ENCODE measurements around the gene DIPK1B. TPM values are rescaled to one million over a fixed set of nuclear protein-coding genes. Genes with fewer than 3 reads are reported as not detected.
A peak's percentile ranks its signal among the peaks of the same experiment; 100 is the strongest.

DIPK1B gene
- total RNA-seq, 3 donors from 2014 or later = 1.0 to 10.0 (median 2.9) TPM

- no peak for TF ChIP-seq CTCF (IDR thresholded peaks at IDR 0.05)
- no peak overlapping the region for H3K4me3 ChIP-seq
- ATAC-seq (peak; percentile 32), DNase-seq (peak in 1 of 3 donors; percentile 51)
- H3K4me1 ChIP-seq (ENCODE audit: low read depth) = peaks cover 20% of the 10 kb centered on the region
- H3K36me3 ChIP-seq (ENCODE audit: low read depth) = no peaks in the 10 kb centered on the region
- intact Hi-C loops (cut with DNase I, micrococcal nuclease) = no loop called here
- no peaks in the 10 kb centered on the region for H3K9me3 ChIP-seq
These were observed 14.3 kb downstream of the DIPK1B start for GRCh38 chr9:136726631-136727191.

GRCh38 chr9:136728080-136728547 lies 15.7 kb downstream of the DIPK1B start:
- intact Hi-C loops (cut with DNase I, micrococcal nuclease) = no loop called here
- TF ChIP-seq CTCF (IDR thresholded peaks at IDR 0.05) = peak; percentile 94
- Histone ChIP-seq H3K4me3 (peak overlapping the region; percentile 58), H3K9me3 (no peaks in the 10 kb centered on the region), H3K36me3 (ENCODE audit: low read depth) (no peaks in the 10 kb centered on the region), H3K4me1 (ENCODE audit: low read depth) (peaks cover 20% of the 10 kb centered on the region)
- ATAC-seq = peak; percentile 96
- DNase-seq = peak; percentile 90 to 94 (median 93)

- peaks cover 20% of the 10 kb centered on the region for H3K4me1 ChIP-seq (ENCODE audit: low read depth)
- ATAC-seq (peak; percentile 57), DNase-seq (peak; percentile 22 to 67 (median 61))
- intact Hi-C loops (cut with DNase I, micrococcal nuclease) = no loop called here
- H3K9me3 ChIP-seq = no peaks in the 10 kb centered on the region
- H3K36me3 ChIP-seq (ENCODE audit: low read depth) = no peaks in the 10 kb centered on the region
- peak overlapping the region; percentile 58 for H3K4me3 ChIP-seq
- no peak for TF ChIP-seq CTCF (IDR thresholded peaks at IDR 0.05)
These were observed 16.3 kb downstream of the DIPK1B start for GRCh38 chr9:136728548-136729123.

GRCh38 chr9:136729144-136729543 lies 16.8 kb downstream of the DIPK1B start:
- Histone ChIP-seq H3K9me3 (no peaks in the 10 kb centered on the region), H3K4me1 (ENCODE audit: low read depth) (peaks cover 20% of the 10 kb centered on the region), H3K36me3 (ENCODE audit: low read depth) (no peaks in the 10 kb centered on the region), H3K4me3 (no peak overlapping the region)
- DNase-seq (peak in 1 of 3 donors; percentile 53), ATAC-seq (no peak)
- intact Hi-C loops (cut with DNase I, micrococcal nuclease) = no loop called here
- TF ChIP-seq CTCF (IDR thresholded peaks at IDR 0.05) = no peak

GRCh38 chr9:136729926-136730325 lies 17.6 kb downstream of the DIPK1B start:
- Histone ChIP-seq H3K4me3 (no peak overlapping the region), H3K36me3 (ENCODE audit: low read depth) (no peaks in the 10 kb centered on the region), H3K9me3 (no peaks in the 10 kb centered on the region), H3K4me1 (ENCODE audit: low read depth) (peaks cover 20% of the 10 kb centered on the region)
- intact Hi-C loops (cut with DNase I, micrococcal nuclease) = no loop called here
- ATAC-seq (no peak), DNase-seq (no peak)
- TF ChIP-seq CTCF (IDR thresholded peaks at IDR 0.05) = no peak

All from mucosa of descending colon (tissue), 3 donors.